Heart left ventricle (tissue), 16 donors: ENCODE measurements around the gene GPR157. TPM values are rescaled to one million over a fixed set of nuclear protein-coding genes. Genes with fewer than 3 reads are reported as not detected.
A peak's percentile ranks its signal among the peaks of the same experiment; 100 is the strongest.

Experiments
- ATAC-seq, 4 donors: fragments of 200-7000 bp; cut with Tn5 transposase; one replicate each; pipeline ENCODE4 v1.9.1; 2020 to 2022; ENCODE audit warnings: moderate library complexity in 4 of 4, mild to moderate bottlenecking in 3 of 4, moderate number of reproducible peaks in 1 of 4
- DNase-seq, 5 donors: peaks; one replicate each; pipeline ENCODE4 v3.0.0-alpha.2; 2020
- H3K27ac ChIP-seq, 12 donors: fragments of 200-600 bp; sonication (generic) in 4 of 12; one replicate each; pipeline versions ENCODE4 v1.5.0 to v1.8.0; 2016 to 2022; ENCODE audit warnings: mild to moderate bottlenecking in 2 of 12
- H3K27me3 ChIP-seq, 9 donors: fragments of 200-600 bp; sonication (generic) in 2 of 9; one replicate each; pipeline versions ENCODE4 v1.5.1 to v1.8.0; 2016 to 2022; ENCODE audit warnings: mild to moderate bottlenecking in 3 of 9
- H3K36me3 ChIP-seq, 9 donors: fragments of 200-600 bp; sonication (generic) in 2 of 9; one replicate each; pipeline versions ENCODE4 v1.5.0 to v1.8.0; 2018 to 2022; ENCODE audit warnings: mild to moderate bottlenecking in 2 of 9
- H3K4me1 ChIP-seq, 12 donors: fragments of 200-600 bp; sonication (generic) in 4 of 12; one replicate each; pipeline versions ENCODE4 v1.5.0 to v1.8.0; 2016 to 2022; ENCODE audit warnings: mild to moderate bottlenecking in 3 of 12
- H3K4me3 ChIP-seq, 12 donors: fragments of 200-600 bp; sonication (generic) in 4 of 12; one replicate each; pipeline versions ENCODE4 v1.5.0 to v1.8.0; 2017 to 2022; ENCODE audit warnings: mild to moderate bottlenecking in 9 of 12, moderate library complexity in 4 of 12
- H3K9me3 ChIP-seq, 12 donors: fragments of 200-600 bp; sonication (generic) in 4 of 12; one replicate each; pipeline versions ENCODE4 v1.5.0 to v1.8.0; 2016 to 2022; ENCODE audit warnings: mild to moderate bottlenecking in 1 of 12
- POLR2A ChIP-seq, 2 donors: fragments of 450-650 bp; IDR thresholded peaks; one replicate each; pipeline ENCODE4 v1.6.1; 2017; ENCODE audit warnings: antibody characterized with exemption in 2 of 2, mild to moderate bottlenecking in 2 of 2, moderate library complexity in 2 of 2
- WGBS, 4 donors: extraction: QIAGEN DNeasy Blood & Tissue Kit in 2 of 4; methylation state at CpG; one replicate each; pipeline versions ENCODE4 v1.1.5 to v1.1.7; 2013 to 2018; 5-methylcytosine and 5-hydroxymethylcytosine counted together
- intact Hi-C, 10 donors: fragments of 100-400 bp; cut with DNase I; formaldehyde crosslinking; loops; one replicate each; pipeline versions ENCODE4 v1.11.1 to v1.14.2; 2022
- polyA plus RNA-seq, 2 donors: library from polyadenylated mRNA; stranded (reverse); fragments of 200-250 nt; gene quantifications; one replicate each; pipeline ENCODE4 v1.2.3, GENCODE V29; 2013
- total RNA-seq, 9 donors: library from RNA; depleted of rRNA in 2 of 9; stranded (reverse); fragments of >200 nt in 2 of 9; fragmentation: NEBNext Ultra II Directional in 3 of 9; extraction: Animal tissue kit (Norgen Biotek cat#: 25700) in 3 of 9; gene quantifications; one replicate each; pipeline versions ENCODE4 v1.1.0 to v1.2.4, GENCODE V29; 2016 to 2023
- TF ChIP-seq, protein P1 (sequence below), 12 donors: fragments of 200-600 bp; sonication (generic) in 4 of 12; IDR thresholded peaks; one replicate each; pipeline versions ENCODE4 v1.5.0 to v1.8.0; 2018 to 2022; ENCODE audit warnings: antibody characterized with exemption in 12 of 12, mild to moderate bottlenecking in 5 of 12
- donor health status: ischemic (EF 13 %, LVEDD 7.1; RV severe dilation, severe dysfunction).
- donor health status: healthy with polysubstance abuse.
- donor health status: DM: no; HTN: yes; CAD: no.
- donor health status: DM: no; HTN: no; CAD: no.
- donor health status: ischemic (EF 25% LVEDD 6.9; RV normal size, moderate dysfunction).
- donor health status: ischemic (EF 25% LVEDD 5.7; RV mildly dilated, moderate dysfunction).
- donor health status: healthy.
- donor health status: DM: yes; HTN: yes; CAD: no.
- donor health status: ischemic (EF 35%, LVEDD 5.7; RV mildly dilated, moderate dysfunction).
- donor health status: nonischemic (EF 11% LVEDD 7.7; RV severe dilation, severe dysfunction).
- donor health status: DM: yes; HTN: yes; CAD: no.
- donor health status: PGD.
- donor health status: ischemic (EF 29% LVEDD 5.4; RV normal size, mild dysfunction).
- donor health status: nonischemic (EF 23%, LVEDD 6.1; RV moderate dilation, normal function).

The GPR157 gene
- total and polyA plus RNA-seq, 11 donors: 9.2 to 41.8 (median 29.7) TPM

DNA sequence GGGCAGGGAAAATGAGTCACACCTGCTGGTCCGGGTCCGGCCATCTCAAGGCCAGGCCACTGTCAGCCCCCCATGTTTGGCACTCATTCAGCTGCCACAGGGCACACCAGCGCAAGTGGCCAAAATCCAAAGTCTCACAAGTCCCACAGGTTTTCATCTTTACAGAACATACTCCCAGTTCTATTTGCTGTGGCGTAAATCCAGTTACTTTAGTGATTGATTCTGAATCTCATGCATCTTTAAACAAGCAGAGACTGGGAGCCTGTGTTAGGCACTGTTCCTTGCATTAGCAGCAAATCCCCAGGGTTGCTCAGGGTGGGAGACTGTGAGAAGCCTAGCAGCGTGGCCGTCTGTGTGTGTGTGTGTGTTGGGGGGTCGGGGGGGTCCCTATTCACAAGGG lies 58.4 kb downstream of the GPR157 start:
- Histone ChIP-seq H3K36me3 (no peaks in the 10 kb centered on the region), H3K4me1 (peaks cover 0 to 64% (median 22%) of the 10 kb centered on the region in 12 donors), H3K27me3 (no peaks in the 10 kb centered on the region), H3K4me3 (no peak overlapping the region), H3K9me3 (no peaks in the 10 kb centered on the region), H3K27ac (peak overlapping the region in 3 of 12 donors; percentile 15 to 87 (median 81))
- no peak for DNase-seq
- intact Hi-C loops: no loop called here
- ATAC-seq: no peak
- 86 to 91% (median 89%) methylated on average over 7 of the region's 7 CpGs for WGBS, 4 donors
- TF ChIP-seq POLR2A (IDR thresholded peaks at IDR 0.05): no peak
- TF ChIP-seq, protein P1, sequence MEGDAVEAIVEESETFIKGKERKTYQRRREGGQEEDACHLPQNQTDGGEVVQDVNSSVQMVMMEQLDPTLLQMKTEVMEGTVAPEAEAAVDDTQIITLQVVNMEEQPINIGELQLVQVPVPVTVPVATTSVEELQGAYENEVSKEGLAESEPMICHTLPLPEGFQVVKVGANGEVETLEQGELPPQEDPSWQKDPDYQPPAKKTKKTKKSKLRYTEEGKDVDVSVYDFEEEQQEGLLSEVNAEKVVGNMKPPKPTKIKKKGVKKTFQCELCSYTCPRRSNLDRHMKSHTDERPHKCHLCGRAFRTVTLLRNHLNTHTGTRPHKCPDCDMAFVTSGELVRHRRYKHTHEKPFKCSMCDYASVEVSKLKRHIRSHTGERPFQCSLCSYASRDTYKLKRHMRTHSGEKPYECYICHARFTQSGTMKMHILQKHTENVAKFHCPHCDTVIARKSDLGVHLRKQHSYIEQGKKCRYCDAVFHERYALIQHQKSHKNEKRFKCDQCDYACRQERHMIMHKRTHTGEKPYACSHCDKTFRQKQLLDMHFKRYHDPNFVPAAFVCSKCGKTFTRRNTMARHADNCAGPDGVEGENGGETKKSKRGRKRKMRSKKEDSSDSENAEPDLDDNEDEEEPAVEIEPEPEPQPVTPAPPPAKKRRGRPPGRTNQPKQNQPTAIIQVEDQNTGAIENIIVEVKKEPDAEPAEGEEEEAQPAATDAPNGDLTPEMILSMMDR (IDR thresholded peaks at IDR 0.05): no peak

- intact Hi-C loops: no loop called here
- H3K27ac ChIP-seq: peak within 1 kb of the TSS in 11 of 12 donors; percentile 15 to 87 (median 74)
- H3K36me3 ChIP-seq: no peaks in the 10 kb centered on the region
- TF ChIP-seq, protein P1 (IDR thresholded peaks at IDR 0.05): no peak
- no peak for TF ChIP-seq POLR2A (IDR thresholded peaks at IDR 0.05)
- WGBS, 4 donors: 12 to 34% (median 26%) methylated on average over 8 of the region's 8 CpGs
- ATAC-seq (peak; percentile 33 to 67 (median 54)), DNase-seq (peak in 2 of 5 donors; percentile 30 to 43)
- H3K27me3 ChIP-seq: no peaks in the 10 kb centered on the region
- peaks cover 0 to 64% (median 30%) of the 10 kb centered on the region in 12 donors for H3K4me1 ChIP-seq
- peak within 1 kb of the TSS in 9 of 12 donors; percentile 3 to 43 (median 18) for H3K4me3 ChIP-seq
- no peaks in the 10 kb centered on the region for H3K9me3 ChIP-seq
Measured at GRCh38 chr1:9069326-9070100, 59.4 kb downstream of the GPR157 start, which contains the start of gene SLC2A5. SLC2A5 (minus strand) TSS chr1:9069635; CDS start chr1:9069536, 99 bp downstream.

GRCh38 chr1:9068981-9069325 lies 59.9 kb downstream of the GPR157 start:
- Histone ChIP-seq H3K4me3 (peak overlapping the region in 7 of 12 donors; percentile 8 to 43 (median 20)), H3K36me3 (no peaks in the 10 kb centered on the region), H3K27me3 (no peaks in the 10 kb centered on the region), H3K9me3 (no peaks in the 10 kb centered on the region), H3K4me1 (peaks cover 0 to 70% (median 33%) of the 10 kb centered on the region in 12 donors), H3K27ac (peak overlapping the region in 11 of 12 donors; percentile 15 to 87 (median 74))
- TF ChIP-seq POLR2A (IDR thresholded peaks at IDR 0.05): no peak
- TF ChIP-seq, protein P1 (IDR thresholded peaks at IDR 0.05): no peak
- 16 to 24% (median 21%) methylated on average over 4 of the region's 4 CpGs for WGBS, 4 donors
- no peak for ATAC-seq
- intact Hi-C loops: no loop called here
- no peak for DNase-seq

- TF ChIP-seq POLR2A (IDR thresholded peaks at IDR 0.05): no peak
- TF ChIP-seq, protein P1 (IDR thresholded peaks at IDR 0.05): peak in 1 of 12 donors; percentile 11
- Histone ChIP-seq H3K27me3 (no peaks in the 10 kb centered on the region), H3K4me1 (peaks cover 0 to 68% (median 33%) of the 10 kb centered on the region in 12 donors), H3K4me3 (no peak overlapping the region), H3K9me3 (no peaks in the 10 kb centered on the region), H3K27ac (peak overlapping the region in 10 of 12 donors; percentile 29 to 87 (median 56)), H3K36me3 (no peaks in the 10 kb centered on the region)
- 50 to 63% (median 60%) methylated on average over 24 of the region's 24 CpGs for WGBS, 4 donors
- intact Hi-C loops: no loop called here
- DNase-seq (peak; percentile 70 to 85 (median 75)), ATAC-seq (peak; percentile 40 to 89 (median 86))
Measured at GRCh38 chr1:9066945-9067807, 61.7 kb downstream of the GPR157 start.
